ENCODE measurements around the gene SLC35F3.

DNA sequence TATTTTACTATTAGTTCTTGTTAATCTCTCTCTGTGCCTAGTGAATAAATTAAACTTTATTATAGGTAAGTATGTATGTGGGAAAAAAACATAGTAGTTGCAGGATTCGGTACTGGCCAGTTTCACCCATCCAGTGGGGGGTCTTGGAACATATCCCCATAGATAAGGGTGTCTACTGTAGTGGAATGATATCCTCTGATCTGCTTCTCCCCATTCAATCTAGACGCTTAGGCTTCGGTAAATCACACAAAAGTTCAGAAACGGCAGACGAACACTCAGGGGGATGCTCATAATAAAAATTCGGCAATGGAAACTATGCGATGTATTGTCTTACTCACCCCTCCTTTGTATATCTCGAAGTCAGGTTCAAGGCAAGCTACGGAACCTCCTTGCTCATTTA, 235.9 kb downstream of the SLC35F3 start:
- TF ChIP-seq, protein P1, sequence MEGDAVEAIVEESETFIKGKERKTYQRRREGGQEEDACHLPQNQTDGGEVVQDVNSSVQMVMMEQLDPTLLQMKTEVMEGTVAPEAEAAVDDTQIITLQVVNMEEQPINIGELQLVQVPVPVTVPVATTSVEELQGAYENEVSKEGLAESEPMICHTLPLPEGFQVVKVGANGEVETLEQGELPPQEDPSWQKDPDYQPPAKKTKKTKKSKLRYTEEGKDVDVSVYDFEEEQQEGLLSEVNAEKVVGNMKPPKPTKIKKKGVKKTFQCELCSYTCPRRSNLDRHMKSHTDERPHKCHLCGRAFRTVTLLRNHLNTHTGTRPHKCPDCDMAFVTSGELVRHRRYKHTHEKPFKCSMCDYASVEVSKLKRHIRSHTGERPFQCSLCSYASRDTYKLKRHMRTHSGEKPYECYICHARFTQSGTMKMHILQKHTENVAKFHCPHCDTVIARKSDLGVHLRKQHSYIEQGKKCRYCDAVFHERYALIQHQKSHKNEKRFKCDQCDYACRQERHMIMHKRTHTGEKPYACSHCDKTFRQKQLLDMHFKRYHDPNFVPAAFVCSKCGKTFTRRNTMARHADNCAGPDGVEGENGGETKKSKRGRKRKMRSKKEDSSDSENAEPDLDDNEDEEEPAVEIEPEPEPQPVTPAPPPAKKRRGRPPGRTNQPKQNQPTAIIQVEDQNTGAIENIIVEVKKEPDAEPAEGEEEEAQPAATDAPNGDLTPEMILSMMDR (conservative IDR thresholded peaks at IDR 0.05; ENCODE audit: low read length) = no peak
- TF ChIP-seq EZH2phosphoT487 (IDR thresholded peaks at IDR 0.05; ENCODE audit: borderline replicate concordance, low read depth, low read length) = no peak
